Hepatocyte (in vitro differentiated cells): Measurements from ENCODE around the gene AP3S2.

Source experiments
- EZH2 ChIP-seq: fragments of 200-600 bp; sonication (generic); IDR thresholded peaks from 2 replicates; pipeline ENCODE4 v1.6.1; 2016; ENCODE audit warnings: antibody characterized with exemption, mild to moderate bottlenecking, borderline replicate concordance
- EZH2phosphoT487 ChIP-seq: fragments of 200-600 bp; sonication (generic); IDR thresholded peaks from one replicate; pipeline ENCODE4 v1.6.1; 2018; ENCODE audit warnings: antibody characterized with exemption, mild to moderate bottlenecking, low read depth, moderate library complexity; ENCODE audit not compliant: unreplicated experiment, severe bottlenecking
- TF ChIP-seq, protein P1 (sequence below): fragments of 200-600 bp; sonication (generic); IDR thresholded peaks from 2 replicates; pipeline ENCODE4 v1.5.1; 2016; ENCODE audit warnings: antibody characterized with exemption, mild to moderate bottlenecking; ENCODE audit not compliant: poor library complexity

DNA sequence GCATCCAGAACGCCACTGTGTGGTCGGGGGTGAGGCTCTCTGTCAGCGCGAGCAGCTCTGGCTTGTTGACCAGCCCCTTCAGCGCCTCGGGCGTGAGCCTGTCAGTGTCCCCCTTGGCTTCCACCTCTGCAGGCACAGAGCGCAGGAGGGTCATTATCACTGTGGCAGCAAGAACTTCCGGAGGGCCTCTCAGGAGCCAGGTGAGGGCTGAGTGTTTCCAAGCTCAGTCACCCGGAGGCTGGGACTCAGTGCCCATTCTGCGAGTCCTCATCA is 10.0 kb upstream of the AP3S2 start:
- TF ChIP-seq EZH2 (no peak), EZH2phosphoT487 (no peak)
- TF ChIP-seq, protein P1, sequence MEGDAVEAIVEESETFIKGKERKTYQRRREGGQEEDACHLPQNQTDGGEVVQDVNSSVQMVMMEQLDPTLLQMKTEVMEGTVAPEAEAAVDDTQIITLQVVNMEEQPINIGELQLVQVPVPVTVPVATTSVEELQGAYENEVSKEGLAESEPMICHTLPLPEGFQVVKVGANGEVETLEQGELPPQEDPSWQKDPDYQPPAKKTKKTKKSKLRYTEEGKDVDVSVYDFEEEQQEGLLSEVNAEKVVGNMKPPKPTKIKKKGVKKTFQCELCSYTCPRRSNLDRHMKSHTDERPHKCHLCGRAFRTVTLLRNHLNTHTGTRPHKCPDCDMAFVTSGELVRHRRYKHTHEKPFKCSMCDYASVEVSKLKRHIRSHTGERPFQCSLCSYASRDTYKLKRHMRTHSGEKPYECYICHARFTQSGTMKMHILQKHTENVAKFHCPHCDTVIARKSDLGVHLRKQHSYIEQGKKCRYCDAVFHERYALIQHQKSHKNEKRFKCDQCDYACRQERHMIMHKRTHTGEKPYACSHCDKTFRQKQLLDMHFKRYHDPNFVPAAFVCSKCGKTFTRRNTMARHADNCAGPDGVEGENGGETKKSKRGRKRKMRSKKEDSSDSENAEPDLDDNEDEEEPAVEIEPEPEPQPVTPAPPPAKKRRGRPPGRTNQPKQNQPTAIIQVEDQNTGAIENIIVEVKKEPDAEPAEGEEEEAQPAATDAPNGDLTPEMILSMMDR, result no peak
